NOMO-1 treated with dmso at 0.1 percent for 144 hours (cell line): Measurements from ENCODE around the gene RRBP1.

ENCODE experiments used
- DNase-seq: peaks from one replicate; lab custom pipeline; 2025; ENCODE audit not compliant: unreplicated experiment; lab: John Stamatoyannopoulos, UW

RRBP1 gene

GRCh38 chr20:17576215-17576614 is 105.8 kb downstream of the RRBP1 start:
- DNase-seq, result no peak

- DNase-seq, result no peak
Observed at GRCh38 chr20:17573463-17573862, 108.6 kb downstream of the RRBP1 start.

- no peak for DNase-seq
Observed at GRCh38 chr20:17572034-17572638, 109.9 kb downstream of the RRBP1 start.

- no peak for DNase-seq
Observed at GRCh38 chr20:17571153-17571527, 110.9 kb downstream of the RRBP1 start.

GRCh38 chr20:17570347-17571152 is 111.5 kb downstream of the RRBP1 start:
- DNase-seq, result no peak

- peak; percentile 64 for DNase-seq
Observed at GRCh38 chr20:17569616-17570346, 112.3 kb downstream of the RRBP1 start, which contains the start of gene DSTN. DSTN (plus strand) TSS chr20:17570075; CDS start chr20:17570209, 134 bp downstream.

- DNase-seq, result no peak
Observed at GRCh38 chr20:17568972-17569521, 113.0 kb downstream of the RRBP1 start.

- DNase-seq, result no peak
Observed at GRCh38 chr20:17568045-17568788, 113.8 kb downstream of the RRBP1 start.

- no peak for DNase-seq
Observed at GRCh38 chr20:17566345-17566744, 115.7 kb downstream of the RRBP1 start.

- no peak for DNase-seq
Observed at GRCh38 chr20:17565169-17565845, 116.7 kb downstream of the RRBP1 start.
